Neural crest cell (in vitro differentiated cells): ENCODE data around the gene GRIA4. TPM values are rescaled to one million over a fixed set of nuclear protein-coding genes. Genes with fewer than 3 reads are reported as not detected.

ENCODE experiments used
- DNase-seq: peaks from one replicate; pipeline ENCODE4 v3.0.0; 2021; ENCODE audit warnings: low read depth, mixed read lengths, low spot score
- H3K27ac Mint-ChIP-seq: one replicate; pipeline ENCODE4 v1.8.0; 2021; ENCODE audit warnings: mild to moderate bottlenecking, mixed read lengths; ENCODE audit not compliant: unreplicated experiment
- H3K27me3 Mint-ChIP-seq: 2 replicates; pipeline ENCODE4 v1.8.0; 2021; ENCODE audit warnings: low read depth, mild to moderate bottlenecking, mixed read lengths
- H3K36me3 Mint-ChIP-seq: 2 replicates; pipeline ENCODE4 v1.8.0; 2021; ENCODE audit warnings: low read depth, mild to moderate bottlenecking, mixed read lengths
- H3K4me1 Mint-ChIP-seq: 2 replicates; pipeline ENCODE4 v1.8.0; 2021; ENCODE audit warnings: mixed read lengths
- H3K4me3 Mint-ChIP-seq: one replicate; pipeline ENCODE4 v1.8.0; 2021; ENCODE audit warnings: mild to moderate bottlenecking, mixed read lengths
- H3K9me3 Mint-ChIP-seq: 2 replicates; pipeline ENCODE4 v1.8.0; 2021; ENCODE audit warnings: mixed read lengths
- CTCF ChIP-seq: fragments of 200-600 bp; sonication (generic); conservative IDR thresholded peaks from 2 replicates; pipeline ENCODE4 v1.5.0; 2021; ENCODE audit warnings: antibody characterized with exemption, mild to moderate bottlenecking
- total RNA-seq: library from RNA; stranded (reverse); gene quantifications from 2 replicates; pipeline ENCODE4 v1.2.1, GENCODE V29; 2021

Gene GRIA4
- total RNA-seq, 1 donor from 2014 or later = 2.9 TPM

DNA sequence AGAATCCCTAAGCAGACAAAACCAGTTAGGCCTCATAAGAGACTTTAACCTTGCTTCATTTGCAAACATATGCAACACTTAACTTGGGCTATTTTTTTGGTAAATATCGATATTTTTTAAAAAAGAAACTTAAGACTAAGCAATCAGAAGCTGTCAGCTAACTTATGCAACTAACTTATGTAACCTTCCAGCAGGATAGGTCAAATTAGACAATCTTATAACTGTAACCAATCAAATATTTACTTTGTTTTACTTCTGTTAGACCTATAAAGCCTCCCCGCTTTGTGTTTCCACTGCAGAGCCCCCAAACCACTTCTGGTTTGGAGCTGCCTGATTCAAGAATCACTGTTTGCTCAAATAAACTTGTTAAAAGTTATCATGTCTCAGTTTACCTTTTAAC lies 404.2 kb downstream of the GRIA4 start:
- H3K4me3 Mint-ChIP-seq = no peak overlapping the region
- no peak overlapping the region for H3K27ac Mint-ChIP-seq

DNA sequence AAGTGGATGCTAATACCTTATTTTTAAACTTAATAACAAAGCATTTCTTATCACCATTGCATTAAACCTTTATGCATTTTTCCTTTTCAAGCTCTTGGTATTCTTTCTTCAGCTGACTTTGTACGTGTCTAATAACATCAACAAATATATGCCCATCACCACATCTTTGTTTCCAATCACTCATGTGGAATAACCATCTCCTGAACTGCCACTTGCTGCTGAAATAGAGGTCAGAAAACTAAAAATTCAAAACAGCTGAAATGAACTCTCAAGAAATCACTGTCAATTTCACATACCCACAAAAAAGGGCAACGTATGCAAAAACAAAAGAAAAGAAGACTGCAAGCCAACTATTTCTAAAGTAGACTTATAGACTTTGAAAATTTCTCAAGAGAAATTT lies 404.7 kb downstream of the GRIA4 start:
- no peak overlapping the region for H3K4me3 Mint-ChIP-seq
- no peak for TF ChIP-seq CTCF
- H3K27me3 Mint-ChIP-seq = no peaks in the 10 kb centered on the region
- H3K27ac Mint-ChIP-seq = no peak overlapping the region
- peaks cover 44% of the 10 kb centered on the region for H3K4me1 Mint-ChIP-seq
- H3K9me3 Mint-ChIP-seq = no peaks in the 10 kb centered on the region
- no peak for DNase-seq
- peaks cover 15% of the 10 kb centered on the region for H3K36me3 Mint-ChIP-seq

More for the DNA sequence above, 404.2 kb downstream of the GRIA4 start:
- Mint-ChIP-seq H3K36me3 (peaks cover 17% of the 10 kb centered on the region), H3K9me3 (no peaks in the 10 kb centered on the region), H3K27me3 (no peaks in the 10 kb centered on the region), H3K4me1 (peaks cover 39% of the 10 kb centered on the region)
- TF ChIP-seq CTCF = no peak
- no peak for DNase-seq

DNA sequence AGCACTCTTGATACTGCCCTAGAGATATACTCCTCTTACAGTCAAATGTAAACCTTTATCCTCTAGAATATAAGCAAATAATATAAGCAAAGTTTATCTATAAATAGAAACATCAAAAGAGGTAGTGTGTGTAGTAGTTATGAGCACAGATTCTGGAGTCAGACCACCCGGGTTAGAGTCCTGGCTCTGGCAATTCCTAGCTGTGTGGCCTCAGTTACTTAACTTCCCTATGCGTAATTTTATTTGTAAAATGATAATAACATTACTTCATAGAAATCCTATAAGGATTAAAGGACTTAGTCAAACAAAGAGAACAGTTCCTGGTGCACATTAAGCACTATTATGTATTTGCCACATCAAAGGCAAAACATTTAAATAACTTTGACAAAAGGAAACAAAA lies 405.2 kb downstream of the GRIA4 start:
- TF ChIP-seq CTCF = no peak
- Mint-ChIP-seq H3K4me1 (peaks cover 48% of the 10 kb centered on the region), H3K27me3 (no peaks in the 10 kb centered on the region), H3K4me3 (no peak overlapping the region), H3K36me3 (peaks cover 11% of the 10 kb centered on the region), H3K27ac (no peak overlapping the region), H3K9me3 (no peaks in the 10 kb centered on the region)
- no peak for DNase-seq

DNA sequence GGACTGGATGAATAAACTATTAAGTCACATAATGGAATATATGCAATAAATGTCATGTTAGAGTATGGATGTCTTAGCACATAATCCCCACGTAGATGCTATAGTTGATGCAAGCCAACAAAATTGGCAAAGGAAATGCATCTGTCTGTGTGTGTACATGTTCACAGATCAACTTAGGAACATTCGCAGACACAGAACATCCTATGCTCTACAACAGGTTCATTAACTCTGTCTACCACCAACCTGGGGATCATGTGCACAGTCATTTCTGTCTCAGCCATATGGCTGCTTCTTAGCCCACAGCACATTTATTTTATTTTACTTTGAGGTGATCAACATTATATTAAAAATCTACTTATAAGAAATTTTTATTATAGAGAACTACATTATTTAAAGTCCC lies 407.2 kb downstream of the GRIA4 start:
- Mint-ChIP-seq H3K27ac (no peak overlapping the region), H3K4me1 (peaks cover 53% of the 10 kb centered on the region), H3K9me3 (no peaks in the 10 kb centered on the region), H3K27me3 (no peaks in the 10 kb centered on the region), H3K4me3 (no peak overlapping the region), H3K36me3 (peaks cover 1% of the 10 kb centered on the region)
- no peak for TF ChIP-seq CTCF
- DNase-seq = no peak

GRCh38 chr11:106021181-106021966 lies 411.5 kb downstream of the GRIA4 start:
- no peak for TF ChIP-seq CTCF
- DNase-seq = no peak
- Mint-ChIP-seq H3K27me3 (peaks cover 4% of the 10 kb centered on the region), H3K4me1 (peaks cover 39% of the 10 kb centered on the region), H3K36me3 (peaks cover 2% of the 10 kb centered on the region), H3K27ac (peak overlapping the region; percentile 31), H3K4me3 (peak overlapping the region; percentile 97), H3K9me3 (peaks cover 2% of the 10 kb centered on the region)
